ACC112 (cell line): ENCODE results near the gene BEX2.

Experiments
- H2AFZ ChIP-seq: fragments of 200-600 bp; sonication (generic); one replicate; pipeline ENCODE4 v1.6.0; 2017; ENCODE audit warnings: antibody characterized with exemption, low read length; ENCODE audit not compliant: unreplicated experiment
- H3K27ac ChIP-seq: fragments of 200-600 bp; sonication (generic); 2 replicates; pipeline ENCODE4 v1.5.1; 2014; ENCODE audit warnings: low read depth, mild to moderate bottlenecking, antibody characterized with exemption, low read length, moderate library complexity
- H3K27me3 ChIP-seq: fragments of 200-600 bp; sonication (generic); 2 replicates; pipeline ENCODE4 v1.6.1; 2014; ENCODE audit warnings: mild to moderate bottlenecking, antibody characterized with exemption, low read length, moderate library complexity, mixed read lengths; ENCODE audit not compliant: insufficient read depth
- H3K36me3 ChIP-seq: fragments of 200-600 bp; sonication (generic); 2 replicates; pipeline ENCODE4 v1.6.1; 2016; ENCODE audit warnings: mild to moderate bottlenecking, antibody characterized with exemption, low read length, moderate library complexity, mixed read lengths; ENCODE audit not compliant: insufficient read depth
- H3K4me1 ChIP-seq: fragments of 200-600 bp; sonication (generic); one replicate; pipeline ENCODE4 v1.6.1; 2016; ENCODE audit warnings: low read length, mixed read lengths; ENCODE audit not compliant: insufficient read depth, unreplicated experiment, control insufficient read depth
- H3K4me3 ChIP-seq: fragments of 200-600 bp; sonication (generic); 2 replicates; pipeline ENCODE4 v1.5.1; 2014; ENCODE audit warnings: mild to moderate bottlenecking, low read depth, low read length
- H3K79me2 ChIP-seq: fragments of 200-600 bp; sonication (generic); one replicate; pipeline ENCODE4 v1.6.0; 2016; ENCODE audit warnings: low read length; ENCODE audit not compliant: control insufficient read depth, unreplicated experiment, insufficient read depth

BEX2 gene

DNA sequence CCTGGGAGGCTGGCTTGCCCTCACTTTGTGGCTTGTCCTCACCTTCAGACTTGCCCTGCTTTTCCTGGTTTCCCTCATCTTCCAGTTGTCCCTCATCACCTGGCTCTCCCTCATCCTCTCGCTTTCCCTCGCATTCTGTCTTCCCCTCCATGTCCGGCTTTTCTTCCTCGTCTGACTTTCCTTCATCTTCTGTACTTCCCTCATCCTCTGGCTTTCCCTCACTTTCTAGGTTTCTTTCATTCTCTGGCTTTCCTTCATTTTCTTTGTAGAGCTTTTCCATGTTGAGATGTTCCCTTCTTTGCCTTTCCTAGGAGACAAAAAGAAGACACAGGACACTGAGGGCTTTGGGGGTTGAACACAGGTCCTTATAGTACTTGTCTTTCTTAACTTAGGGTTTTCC is 36.5 kb downstream of the BEX2 start:
- Histone ChIP-seq H3K27me3 (peaks cover 54% of the 10 kb centered on the region), H3K4me1 (no peaks in the 10 kb centered on the region), H3K4me3 (no peak overlapping the region), H3K79me2 (no peaks in the 10 kb centered on the region), H3K36me3 (no peaks in the 10 kb centered on the region), H3K27ac (no peak overlapping the region), H2AFZ (no peak overlapping the region)
